GM12872 (cell line): Measurements from ENCODE around the gene SNAPC1.

Experiments
- TF ChIP-seq, protein P1 (sequence below): IDR thresholded peaks from 3 replicates; pipeline ENCODE4 v1.5.1; 2011; ENCODE audit warnings: low read depth, mild to moderate bottlenecking, low read length, moderate library complexity; ENCODE audit not compliant: insufficient read depth

Gene SNAPC1

GRCh38 chr14:61739133-61739532 lies 23.1 kb upstream of the SNAPC1 start:
- TF ChIP-seq, protein P1, sequence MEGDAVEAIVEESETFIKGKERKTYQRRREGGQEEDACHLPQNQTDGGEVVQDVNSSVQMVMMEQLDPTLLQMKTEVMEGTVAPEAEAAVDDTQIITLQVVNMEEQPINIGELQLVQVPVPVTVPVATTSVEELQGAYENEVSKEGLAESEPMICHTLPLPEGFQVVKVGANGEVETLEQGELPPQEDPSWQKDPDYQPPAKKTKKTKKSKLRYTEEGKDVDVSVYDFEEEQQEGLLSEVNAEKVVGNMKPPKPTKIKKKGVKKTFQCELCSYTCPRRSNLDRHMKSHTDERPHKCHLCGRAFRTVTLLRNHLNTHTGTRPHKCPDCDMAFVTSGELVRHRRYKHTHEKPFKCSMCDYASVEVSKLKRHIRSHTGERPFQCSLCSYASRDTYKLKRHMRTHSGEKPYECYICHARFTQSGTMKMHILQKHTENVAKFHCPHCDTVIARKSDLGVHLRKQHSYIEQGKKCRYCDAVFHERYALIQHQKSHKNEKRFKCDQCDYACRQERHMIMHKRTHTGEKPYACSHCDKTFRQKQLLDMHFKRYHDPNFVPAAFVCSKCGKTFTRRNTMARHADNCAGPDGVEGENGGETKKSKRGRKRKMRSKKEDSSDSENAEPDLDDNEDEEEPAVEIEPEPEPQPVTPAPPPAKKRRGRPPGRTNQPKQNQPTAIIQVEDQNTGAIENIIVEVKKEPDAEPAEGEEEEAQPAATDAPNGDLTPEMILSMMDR, result no peak

DNA sequence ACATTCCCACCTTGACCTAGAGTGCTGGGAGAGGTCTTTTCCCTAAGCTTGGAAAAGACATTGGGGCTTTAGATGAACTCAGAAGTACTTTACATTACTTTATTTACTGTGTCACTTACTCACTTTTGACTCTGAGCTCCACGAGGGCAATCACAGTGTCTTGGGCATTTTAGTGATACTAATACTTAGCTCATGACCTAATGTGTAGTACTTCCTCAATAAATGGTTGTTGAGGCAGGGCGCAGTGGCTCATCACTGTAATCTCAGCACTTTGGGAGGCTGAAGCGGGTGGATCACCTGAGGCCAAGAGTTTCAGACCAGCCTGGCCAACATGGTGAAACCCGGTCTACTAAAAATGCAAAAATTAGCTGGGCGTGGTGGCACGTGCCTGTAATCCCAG lies 19.8 kb upstream of the SNAPC1 start:
- TF ChIP-seq, protein P1, result no peak

DNA sequence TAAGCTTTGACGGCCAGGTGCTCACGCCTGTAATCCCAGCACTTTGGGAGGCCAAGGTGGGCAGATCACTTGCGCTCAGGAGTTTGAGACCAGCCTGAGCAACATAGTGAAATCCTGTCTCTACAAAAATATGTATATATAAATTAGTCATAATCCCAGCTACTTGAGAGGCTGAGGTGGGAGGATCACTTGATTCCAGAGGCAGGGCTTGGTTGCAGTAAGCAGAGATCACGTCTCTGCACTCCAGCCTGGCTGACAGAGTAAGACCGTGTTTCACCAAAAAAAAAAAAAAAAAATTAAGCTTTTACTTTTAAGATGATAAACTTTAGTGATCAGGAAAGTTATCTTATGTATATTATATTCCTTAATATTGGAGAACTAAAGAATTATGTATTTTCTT lies 18.0 kb upstream of the SNAPC1 start:
- TF ChIP-seq, protein P1, result no peak

DNA sequence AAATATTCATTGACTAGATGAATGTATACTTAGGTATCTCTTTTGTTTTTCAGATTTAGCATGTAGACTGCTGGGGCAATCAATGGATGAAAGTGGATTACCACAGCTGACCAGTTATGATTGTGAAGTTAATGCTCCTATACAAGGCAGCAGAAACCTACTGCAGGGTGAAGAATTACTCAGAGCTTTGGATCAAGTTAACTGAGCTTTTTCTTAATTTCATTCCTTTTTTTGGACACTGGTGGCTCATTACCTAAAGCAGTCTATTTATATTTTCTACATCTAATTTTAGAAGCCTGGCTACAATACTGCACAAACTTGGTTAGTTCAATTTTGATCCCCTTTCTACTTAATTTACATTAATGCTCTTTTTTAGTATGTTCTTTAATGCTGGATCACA lies 15.3 kb upstream of the SNAPC1 start:
- TF ChIP-seq, protein P1, result no peak

GRCh38 chr14:61747342-61747741 lies 14.9 kb upstream of the SNAPC1 start:
- TF ChIP-seq, protein P1, result no peak

- TF ChIP-seq, protein P1, result no peak
These were observed 13.0 kb upstream of the SNAPC1 start for GRCh38 chr14:61749264-61749663.

- TF ChIP-seq, protein P1, result no peak
These were observed 12.4 kb upstream of the SNAPC1 start for GRCh38 chr14:61749867-61750266.
